Measurements from ENCODE around the gene DPH1.
A peak's percentile ranks its signal among the peaks of the same experiment; 100 is the strongest.

Gene DPH1

DNA sequence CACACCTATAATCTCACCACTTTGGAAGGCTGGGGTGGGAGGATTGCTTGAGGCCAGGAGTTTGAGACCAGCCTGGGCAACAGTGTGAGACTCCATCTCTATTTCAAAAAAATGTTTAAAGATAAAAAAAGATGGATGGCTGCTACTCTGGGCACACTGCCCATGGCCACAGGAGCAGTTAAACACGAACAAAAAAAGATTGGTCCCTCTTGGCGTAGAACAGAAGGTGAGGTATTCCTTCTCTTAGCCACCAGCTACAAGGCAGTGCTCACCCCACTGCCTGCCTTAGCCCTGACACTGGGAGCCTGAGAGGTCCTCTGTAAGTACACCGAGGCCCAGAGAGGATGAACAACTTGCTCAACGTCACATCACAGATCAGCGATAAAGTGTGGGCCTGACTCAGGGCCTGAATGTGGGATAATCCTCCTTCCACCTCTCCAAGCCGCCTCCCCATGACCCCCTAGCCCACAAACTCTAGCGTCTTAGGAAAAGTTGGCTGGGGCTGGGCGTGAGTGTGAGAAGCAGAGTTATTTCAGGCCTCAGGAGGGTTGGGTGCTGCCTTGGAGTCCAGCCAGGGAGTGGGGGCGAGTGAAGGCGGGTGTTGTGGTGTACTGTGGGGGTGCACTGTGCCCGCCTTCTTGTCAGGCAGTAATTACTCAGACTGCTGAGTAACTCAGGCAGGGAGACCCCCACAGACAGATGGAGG is 2.3 kb upstream of the DPH1 start:
- no peak for DNase-seq (ENCODE audit: low spot score)

DNA sequence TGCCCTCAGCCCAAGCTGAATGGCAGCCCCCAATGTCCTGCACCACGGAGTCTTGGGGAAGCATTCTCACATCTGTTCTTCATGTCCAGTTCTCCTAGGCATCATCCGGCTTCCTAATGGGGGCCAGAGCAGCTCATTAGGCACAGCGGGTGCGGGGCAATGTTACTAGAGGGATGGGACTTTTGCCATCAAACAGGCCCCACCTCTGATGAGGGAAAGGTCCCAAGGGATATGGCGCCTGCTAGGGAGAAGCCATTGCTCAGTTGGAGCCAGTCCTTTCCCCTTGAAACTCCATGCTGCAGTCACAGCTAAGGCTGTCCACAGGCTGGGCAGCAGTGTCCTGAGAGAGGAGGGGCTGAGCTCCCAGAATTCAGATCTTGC is 1.7 kb upstream of the DPH1 start:
- no peak for DNase-seq (ENCODE audit: low spot score)

DNA sequence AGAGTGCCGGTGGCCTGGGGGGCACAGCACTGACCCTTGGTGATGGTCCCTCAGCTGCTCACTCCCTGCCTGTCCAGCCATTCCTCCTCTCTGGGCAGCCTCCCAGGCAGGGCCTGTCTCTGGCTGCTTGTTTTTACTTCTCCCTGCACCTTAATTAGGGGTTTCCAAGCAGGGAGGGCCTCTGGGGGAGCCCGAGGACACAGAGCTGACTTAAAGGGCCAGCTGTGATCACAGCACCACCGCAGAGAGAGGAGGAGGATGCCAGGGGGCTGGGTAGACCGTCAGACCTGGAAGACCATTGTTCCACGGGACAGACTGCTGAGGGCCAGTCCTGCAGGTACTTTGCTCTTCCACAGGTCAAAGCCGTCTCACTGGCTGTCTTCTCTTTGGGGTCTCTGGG is 1.2 kb upstream of the DPH1 start:
- DNase-seq (ENCODE audit: low spot score): no peak

DNA sequence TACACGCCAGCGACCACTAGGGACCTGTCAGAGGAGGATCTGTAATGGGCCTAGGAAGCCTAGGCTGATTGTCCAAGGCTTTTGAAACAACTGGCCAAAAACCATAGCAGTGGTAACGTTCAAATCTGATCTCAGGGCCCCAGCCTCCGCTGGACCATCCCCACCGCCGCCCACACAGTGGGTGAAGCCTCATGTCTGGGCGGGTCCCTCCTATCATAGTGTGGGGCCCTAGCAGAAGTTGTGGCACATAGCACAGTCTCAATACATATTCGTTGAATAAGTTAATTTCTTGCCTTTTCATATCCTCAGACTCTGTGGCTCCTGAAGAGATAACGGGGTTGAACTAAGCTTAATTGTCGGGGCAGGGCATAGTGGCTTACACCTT is 818 bp downstream of the DPH1 start:
- DNase-seq (ENCODE audit: low spot score): no peak

DNA sequence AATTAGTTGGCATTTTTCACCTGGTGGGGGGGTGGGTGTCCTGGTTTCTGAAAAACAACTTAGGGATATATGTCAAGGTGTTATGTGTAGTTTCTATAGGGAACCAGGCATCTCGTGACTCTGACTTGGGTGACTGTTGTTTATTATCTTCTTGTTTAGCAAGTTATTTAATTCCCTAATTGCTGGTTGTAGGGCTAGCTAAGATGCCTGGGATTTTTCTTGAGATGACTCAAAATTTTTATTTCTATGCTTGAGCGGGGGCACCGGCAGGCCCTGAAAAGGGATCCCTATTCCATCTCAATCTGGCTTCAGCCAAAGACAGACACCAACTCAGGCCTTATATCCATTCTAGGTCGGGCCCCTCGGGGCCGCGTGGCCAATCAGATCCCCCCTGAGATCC is 3.2 kb downstream of the DPH1 start:
- no peak for DNase-seq (ENCODE audit: low spot score)

DNA sequence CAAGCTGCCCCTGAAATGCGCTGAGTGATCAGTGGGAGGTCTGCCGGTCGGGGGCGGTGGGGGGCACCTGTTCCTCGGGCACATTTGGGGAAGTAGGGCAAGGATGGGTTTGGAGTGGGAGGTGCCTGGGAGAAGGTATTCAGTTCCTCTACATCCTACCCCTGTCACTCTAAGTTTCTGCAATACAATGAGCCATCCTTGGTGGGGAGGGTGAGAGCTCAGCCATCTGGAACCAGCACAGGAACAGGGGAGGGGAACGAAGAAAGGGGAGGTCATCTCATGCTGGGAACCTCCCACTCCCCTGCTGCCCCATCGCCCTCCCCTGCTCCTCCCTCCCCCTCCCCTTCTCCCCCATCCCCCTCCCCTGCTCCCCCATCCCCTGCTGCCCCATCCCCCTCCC is 4.2 kb downstream of the DPH1 start:
- DNase-seq (ENCODE audit: low spot score): no peak

DNA sequence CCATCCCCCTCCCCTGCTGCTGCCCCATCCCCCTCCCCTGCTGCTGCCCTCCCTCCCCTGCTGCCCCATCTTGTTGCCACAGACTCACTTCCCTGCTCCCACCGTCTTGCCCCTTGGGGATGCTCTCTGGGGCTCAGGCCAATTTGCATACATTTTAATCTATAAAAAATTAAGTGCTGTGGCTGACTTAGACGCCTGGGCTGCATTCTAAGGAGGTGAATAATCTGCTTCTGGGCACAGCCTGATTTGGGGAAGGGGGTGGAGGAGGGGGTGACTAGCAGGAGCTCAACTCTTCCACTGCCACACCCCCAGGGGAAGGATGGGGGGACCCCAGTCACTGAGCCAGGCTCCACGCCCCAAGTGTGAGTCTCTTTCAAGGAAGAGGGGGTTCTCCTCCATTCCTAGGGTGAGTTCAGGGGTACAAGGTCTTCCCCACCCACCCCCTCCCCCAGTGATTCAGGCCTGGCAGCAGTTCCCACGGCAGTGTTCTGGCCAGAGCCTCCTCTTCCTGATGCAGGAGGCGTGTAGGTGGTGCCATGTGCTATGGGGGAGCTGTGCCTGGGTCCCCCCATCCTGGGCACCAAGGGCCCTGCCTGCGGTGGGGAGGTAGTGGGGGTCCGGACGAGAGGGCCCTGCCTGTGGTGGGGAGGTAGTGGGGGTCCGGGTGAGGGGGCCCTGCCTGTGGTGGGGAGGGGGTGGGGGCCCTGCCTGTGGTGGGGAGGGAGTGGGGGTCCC is 5.0 kb downstream of the DPH1 start:
- DNase-seq (ENCODE audit: low spot score): no peak

DNA sequence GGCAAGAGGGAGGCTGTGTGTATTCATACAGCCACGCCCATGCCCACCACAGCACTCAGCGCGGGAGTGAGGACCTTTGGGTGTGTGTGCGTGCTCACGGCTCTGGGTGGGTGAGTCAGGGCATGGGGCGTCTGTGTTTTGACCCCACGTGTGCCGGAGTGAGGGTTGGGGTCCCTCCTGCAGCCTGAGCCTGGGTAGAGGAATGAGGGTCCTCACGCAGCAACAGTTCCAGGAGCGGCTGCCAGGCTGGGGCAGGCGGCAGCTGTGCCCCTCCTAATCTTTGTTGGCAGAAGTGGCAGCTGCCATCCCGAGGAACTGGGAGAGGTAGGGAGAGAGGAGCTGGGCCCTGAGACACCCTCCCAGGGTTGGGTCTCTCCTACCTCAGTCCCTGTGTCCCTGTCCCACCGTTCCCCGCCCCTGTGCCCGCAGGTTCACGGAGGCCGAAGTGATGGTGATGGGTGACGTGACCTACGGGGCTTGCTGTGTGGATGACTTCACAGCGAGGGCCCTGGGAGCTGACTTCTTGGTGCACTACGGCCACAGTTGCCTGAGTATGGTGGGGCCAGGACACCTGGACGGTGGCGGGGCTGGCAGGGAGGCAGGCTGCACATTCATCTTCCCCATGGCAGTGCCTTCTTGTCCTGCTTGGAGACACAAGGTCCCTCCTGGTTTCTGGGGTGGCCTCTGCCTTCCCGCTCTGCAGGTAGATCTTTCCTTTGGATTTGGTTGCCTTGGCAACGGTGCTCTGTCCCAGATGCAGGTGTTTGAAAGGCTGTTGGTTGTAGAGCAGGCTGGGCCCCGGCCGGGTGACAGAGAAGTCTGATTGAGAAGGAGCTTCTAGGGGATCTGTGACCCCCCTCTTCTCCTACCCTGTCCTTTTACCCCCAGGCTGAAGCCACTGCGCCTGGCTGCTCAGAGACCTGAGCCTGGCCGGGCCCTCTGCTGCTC is 5.9 kb downstream of the DPH1 start:
- DNase-seq (ENCODE audit: low spot score): no peak

DNA sequence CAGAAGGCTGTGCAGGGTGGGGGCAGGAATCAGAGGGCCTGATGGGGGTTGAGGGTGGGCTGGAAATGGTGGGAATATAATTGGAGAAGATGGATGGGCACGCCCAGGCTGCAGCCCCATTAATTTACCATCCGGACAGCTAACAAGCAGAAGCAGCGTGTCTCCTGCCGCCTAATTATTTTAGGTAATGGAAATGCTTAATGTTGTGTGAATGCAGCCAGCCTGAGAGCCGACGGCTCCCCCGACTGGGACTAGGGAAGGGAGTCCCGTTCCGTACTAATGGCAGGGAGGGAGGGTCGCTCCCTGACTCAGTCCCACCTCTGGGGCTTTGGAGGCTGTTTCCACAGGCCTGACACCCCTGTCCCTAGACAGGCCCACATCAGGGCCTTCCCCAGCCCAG is 7.2 kb downstream of the DPH1 start:
- DNase-seq (ENCODE audit: low spot score): no peak

DNA sequence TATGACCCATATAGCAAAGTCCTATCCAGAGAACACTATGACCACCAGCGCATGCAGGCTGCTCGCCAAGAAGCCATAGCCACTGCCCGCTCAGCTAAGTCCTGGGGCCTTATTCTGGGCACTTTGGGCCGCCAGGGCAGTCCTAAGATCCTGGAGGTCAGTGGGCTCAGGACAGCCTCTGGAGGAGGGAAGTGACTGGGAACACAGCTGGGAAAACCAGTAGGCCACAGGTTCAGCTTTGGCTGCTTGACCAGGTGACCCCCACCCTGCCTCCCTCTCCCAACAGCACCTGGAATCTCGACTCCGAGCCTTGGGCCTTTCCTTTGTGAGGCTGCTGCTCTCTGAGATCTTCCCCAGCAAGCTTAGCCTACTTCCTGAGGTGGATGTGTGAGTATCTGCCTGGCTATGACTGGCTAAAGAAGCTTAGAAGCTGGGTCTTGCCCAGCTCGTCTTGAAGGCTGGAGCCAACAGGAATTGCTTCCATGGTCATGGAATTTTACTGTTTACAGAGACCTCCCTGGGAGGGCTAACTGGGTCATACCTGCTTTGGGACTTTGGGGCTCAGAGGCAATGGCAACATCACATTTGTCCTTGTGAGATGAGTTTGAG is 10.4 kb downstream of the DPH1 start:
- DNase-seq (ENCODE audit: low spot score): no peak

DNA sequence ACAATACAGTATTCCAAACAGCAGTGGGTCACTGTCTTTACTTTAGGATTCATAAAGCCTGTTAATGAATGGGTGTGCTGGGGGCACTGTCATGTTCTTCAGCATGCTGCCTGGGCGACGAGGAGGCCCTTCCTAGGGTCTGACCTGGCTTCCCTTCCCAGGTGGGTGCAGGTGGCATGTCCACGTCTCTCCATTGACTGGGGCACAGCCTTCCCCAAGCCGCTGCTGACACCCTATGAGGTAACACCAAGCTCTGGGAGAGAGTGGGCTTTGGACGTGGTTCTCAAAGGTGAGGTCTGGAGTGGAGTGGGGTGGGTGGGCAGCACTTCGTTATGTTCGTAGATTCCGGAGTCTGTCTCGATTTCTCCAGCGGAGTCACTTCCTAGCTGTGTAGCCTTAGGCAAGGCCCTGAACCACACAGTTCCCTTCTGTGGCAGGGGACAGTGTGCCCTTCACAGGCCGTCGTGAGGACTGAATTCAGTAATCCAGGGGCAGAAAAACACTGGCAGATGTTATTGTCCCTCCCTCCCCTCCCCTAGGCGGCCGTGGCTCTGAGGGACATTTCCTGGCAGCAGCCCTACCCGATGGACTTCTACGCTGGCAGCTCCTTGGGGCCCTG is 11.1 kb downstream of the DPH1 start:
- DNase-seq (ENCODE audit: low spot score): no peak

DNA sequence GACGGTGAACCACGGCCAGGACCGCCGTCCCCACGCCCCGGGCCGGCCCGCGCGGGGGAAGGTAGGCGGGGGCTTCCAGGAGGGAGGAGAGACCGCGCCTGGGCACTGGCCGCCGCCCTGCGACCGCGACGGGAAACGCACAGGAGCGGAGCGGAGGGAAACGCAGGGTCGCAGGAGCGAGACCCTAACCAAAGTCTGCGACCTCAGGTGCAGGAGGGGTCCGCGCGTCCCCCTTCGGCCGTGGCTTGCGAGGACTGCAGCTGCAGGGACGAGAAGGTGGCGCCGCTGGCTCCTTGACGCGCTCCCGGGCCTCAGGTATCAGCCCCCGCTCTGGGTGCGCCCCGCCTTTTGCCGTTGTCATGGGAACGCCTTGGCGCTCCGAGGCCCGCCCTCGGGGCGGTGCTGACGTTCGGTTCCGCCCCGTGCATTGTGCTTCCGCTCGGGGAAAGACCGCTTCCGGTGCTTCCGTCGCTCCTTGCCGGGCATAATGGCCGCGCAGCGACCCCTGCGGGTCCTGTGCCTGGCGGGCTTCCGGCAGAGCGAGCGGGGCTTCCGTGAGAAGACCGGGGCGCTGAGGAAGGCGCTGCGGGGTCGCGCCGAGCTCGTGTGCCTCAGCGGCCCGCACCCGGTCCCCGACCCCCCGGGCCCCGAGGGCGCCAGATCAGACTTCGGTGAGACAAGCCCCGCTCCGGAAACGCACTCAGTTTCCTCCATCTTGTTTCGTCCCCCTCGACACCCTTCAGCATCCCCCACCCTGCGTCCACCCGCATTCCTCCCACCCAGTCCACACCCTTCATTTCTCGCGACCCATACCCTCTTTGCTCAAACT is 11.8 kb downstream of the DPH1 start, which contains the start of gene OVCA2:
TSS of gene OVCA2 (plus strand) at position 462 of the 829 bp plus-strand sequence. CDS start at position 488, 26 bp downstream.
- DNase-seq (ENCODE audit: low spot score): peak; percentile 97

DNA sequence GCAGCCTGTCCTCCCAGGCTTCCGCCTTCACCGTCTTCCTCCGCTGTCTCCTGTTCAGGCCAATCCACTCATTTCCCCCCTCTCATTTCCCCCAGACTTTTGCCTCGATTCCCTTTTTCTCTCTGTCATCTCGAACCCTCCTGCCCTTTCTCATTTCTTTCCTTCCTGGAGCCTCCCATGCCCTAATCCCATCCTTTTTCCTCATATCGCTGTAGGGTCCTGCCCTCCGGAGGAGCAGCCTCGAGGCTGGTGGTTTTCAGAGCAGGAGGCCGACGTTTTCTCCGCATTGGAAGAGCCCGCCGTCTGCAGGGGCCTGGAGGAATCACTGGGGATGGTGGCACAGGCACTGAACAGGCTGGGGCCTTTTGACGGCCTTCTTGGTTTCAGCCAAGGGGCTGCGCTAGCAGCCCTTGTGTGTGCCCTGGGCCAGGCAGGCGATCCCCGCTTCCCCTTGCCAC is 12.5 kb downstream of the DPH1 start:
- DNase-seq (ENCODE audit: low spot score): no peak

DNA sequence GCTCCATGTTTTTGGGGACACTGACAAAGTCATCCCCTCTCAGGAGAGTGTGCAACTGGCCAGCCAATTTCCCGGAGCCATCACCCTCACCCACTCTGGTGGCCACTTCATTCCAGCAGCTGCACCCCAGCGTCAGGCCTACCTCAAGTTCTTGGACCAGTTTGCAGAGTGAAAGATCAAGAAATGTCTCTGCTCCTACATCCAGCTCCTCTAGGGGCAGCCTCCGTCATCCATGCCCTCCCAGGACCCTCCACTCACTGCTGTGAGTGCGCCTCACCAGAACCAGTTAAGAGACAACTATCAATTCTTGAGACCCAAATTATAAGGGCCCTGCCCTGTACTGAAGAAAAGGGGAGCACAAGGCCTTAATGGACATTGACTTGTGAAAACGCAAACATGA is 13.0 kb downstream of the DPH1 start:
- DNase-seq (ENCODE audit: low spot score): no peak

DNA sequence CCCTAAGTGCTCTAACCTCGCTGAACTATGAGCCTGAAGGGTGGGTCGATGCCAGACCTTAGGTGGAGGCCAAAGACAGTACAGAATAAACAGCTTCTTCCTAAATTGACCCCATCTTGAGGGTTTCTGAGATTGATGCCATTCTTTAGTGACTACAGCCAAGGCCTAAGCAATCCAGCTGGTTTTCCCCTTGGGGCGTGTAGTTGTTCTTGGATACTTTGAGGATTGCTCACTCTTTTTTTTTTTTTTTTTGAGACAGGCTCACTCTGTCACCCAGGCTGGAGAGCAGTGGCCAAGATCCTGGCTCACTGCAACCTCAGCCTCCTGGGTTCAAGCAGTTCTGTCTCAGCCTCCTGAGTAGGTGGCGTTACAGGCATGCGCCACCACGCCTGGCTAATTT is 13.8 kb downstream of the DPH1 start:
- DNase-seq (ENCODE audit: low spot score): no peak

DNA sequence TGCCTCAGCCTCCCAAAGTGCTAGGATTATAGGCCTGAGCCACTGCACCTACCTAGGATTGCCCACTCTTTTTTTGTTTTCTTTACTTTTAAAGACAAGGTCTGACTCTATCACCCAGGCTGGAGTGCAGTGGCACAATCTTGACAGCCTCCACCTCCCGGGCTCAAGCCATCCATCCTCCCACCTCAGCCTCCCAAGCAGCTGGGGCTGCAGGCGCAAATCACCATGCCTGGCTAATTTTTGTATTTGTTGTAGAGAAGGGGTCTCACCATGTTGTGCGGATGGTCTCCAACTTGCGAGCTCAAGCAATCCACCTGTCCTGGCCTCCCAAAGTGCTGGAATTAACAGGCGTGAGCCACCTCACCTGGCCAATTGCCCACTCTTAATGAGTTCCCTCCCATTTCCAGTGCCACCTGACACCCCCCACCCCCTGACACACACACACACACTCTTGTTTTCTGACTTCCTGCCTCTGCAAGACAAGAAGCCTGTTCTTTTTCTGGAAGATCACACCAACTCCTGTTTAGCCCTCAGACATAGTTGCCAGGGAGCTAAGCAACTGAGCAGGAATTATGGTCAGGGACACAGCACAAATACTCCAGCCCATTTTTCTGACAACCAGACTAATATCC is 14.4 kb downstream of the DPH1 start:
- DNase-seq (ENCODE audit: low spot score): no peak

DNA sequence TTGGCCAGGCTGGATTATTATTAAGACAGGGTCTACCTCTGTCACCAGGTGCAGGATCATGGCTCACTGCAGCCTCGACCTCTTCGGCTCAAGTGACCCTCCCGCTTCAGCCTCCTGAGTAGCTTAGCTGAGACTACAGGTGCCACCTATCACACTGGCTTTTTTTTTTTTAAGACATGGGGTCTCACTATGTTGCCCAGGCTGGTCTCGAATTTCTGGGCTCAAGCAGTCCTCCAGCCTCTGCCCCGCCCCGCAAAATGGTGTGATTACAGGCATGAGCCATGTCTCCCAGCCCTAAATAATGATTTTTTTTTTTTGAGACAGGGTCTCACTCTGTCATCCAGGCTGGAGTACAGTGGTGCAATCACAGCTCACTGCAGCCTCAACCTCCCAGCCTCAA is 17.6 kb downstream of the DPH1 start:
- no peak for DNase-seq (ENCODE audit: low spot score)

DNA sequence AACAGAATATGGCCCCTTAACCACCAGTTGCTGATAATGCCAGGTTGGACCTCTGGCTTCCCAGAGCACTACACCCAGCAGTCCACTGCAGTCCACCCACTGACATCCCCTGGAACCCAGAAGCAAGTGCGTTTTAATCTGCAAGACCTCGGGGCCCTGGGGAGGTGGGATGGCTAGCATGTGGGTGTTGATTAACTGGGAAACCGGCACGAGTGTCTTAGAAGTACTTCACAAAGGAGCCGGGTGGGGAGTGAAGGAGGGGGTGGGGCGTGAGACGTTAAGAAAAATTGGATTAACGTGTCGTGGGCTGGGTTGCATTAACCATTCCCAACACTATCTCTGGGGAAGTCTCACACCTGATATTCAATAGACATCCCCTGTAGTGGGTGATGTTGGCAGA is 18.9 kb downstream of the DPH1 start:
- DNase-seq (ENCODE audit: low spot score): no peak

DNA sequence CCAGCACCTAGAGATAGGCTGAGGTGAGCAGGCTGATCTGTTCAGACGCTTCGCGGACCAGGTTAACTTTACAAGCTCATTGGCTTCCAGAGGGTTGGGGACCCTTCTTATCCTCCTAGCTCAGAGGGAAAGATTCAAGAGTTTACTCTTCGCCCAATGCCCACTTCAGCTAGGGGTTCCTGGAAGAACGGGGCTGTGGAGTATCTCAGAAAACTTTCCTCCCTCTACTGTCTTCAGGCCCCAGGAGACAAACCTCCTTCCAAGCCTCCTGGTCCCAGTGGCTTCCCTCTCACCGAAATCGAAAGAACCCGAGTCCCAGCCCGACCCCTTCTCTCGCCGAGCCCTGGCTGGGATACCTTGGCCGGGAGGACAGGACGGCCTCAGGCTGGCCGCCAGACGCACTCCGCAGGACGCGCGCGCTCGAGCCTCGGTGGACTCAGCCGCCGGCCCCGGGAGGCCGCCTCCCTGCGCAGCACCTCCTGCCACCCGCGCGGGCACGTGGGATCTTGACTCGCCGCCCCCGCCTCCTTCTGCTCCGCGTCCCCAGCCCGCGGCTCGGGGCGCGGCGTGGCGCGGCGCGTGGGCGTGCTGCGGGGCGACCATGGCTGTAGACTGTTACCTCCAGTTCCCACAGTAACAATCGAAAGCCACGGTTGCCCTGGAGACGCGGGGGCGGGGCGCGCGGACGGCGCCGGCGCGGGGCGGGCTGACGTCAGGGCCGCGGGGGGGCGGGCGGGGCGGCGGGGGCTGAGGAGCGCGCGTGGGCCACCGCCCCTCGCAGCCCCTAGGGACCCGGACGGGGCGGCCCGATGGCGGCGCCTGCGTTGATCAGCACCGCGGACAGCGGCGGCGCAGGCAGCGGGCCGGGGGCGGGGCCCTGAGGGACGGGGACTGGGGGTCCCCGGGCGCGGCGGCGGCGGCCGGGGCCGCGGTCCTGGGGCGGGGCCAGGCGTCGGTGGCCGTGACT is 19.7 kb downstream of the DPH1 start:
- peak; percentile 87 for DNase-seq (ENCODE audit: low spot score)

Measured in hematopoietic multipotent progenitor cell treated with erythropoietin and hydrocortisone succinate and interleukin-3 and kit ligand, for 15 days (in vitro differentiated cells).